WTC11 (cell line): ENCODE results near the gene TRAPPC8. TPM values are rescaled to one million over a fixed set of nuclear protein-coding genes. Genes with fewer than 3 reads are reported as not detected.

Experiments used
- ATAC-seq: fragments of 200-7000 bp; cut with Tn5 transposase; 2 replicates; pipeline ENCODE4 v1.10.0; 2021; ENCODE audit warnings: mild to moderate bottlenecking, moderate library complexity
- CTCF ChIA-PET: fragments of 300-600 bp; sonication (Branson Sonifier 250); formaldehyde crosslinking; loops from one replicate; lab custom pipeline; 2021; ENCODE audit warnings: antibody characterized with exemption; lab: Charles Lee
- POLR2A ChIA-PET: fragments of 350-600 bp; sonication (Branson Sonifier 250); formaldehyde crosslinking; loops from one replicate; lab custom pipeline; 2021; ENCODE audit warnings: antibody characterized with exemption; lab: Charles Lee
- DNase-seq: peaks from one replicate; pipeline ENCODE4 v3.0.0; 2021; ENCODE audit warnings: low spot score
- H3K27ac Mint-ChIP-seq: 2 replicates; pipeline ENCODE4 v1.8.0; 2021; ENCODE audit warnings: mixed read lengths
- H3K27me3 Mint-ChIP-seq: 2 replicates; pipeline ENCODE4 v1.8.0; 2021; ENCODE audit warnings: low read depth, mild to moderate bottlenecking, moderate library complexity, mixed read lengths
- H3K36me3 Mint-ChIP-seq: 2 replicates; pipeline ENCODE4 v1.8.0; 2021; ENCODE audit warnings: mixed read lengths
- H3K4me1 Mint-ChIP-seq: 2 replicates; pipeline ENCODE4 v1.8.0; 2022; ENCODE audit warnings: mixed read lengths
- H3K4me3 Mint-ChIP-seq: 2 replicates; pipeline ENCODE4 v1.8.0; 2021; ENCODE audit warnings: mild to moderate bottlenecking, moderate library complexity, mixed read lengths
- H3K9me3 Mint-ChIP-seq: 2 replicates; pipeline ENCODE4 v1.8.0; 2021; ENCODE audit warnings: mixed read lengths
- ELF4 ChIP-seq: sonication (generic); formaldehyde crosslinking; IDR thresholded peaks from 2 replicates; pipeline ENCODE4 v1.8.1; 2022; ENCODE audit warnings: low read depth, mild to moderate bottlenecking, moderate library complexity, missing genetic modification reagents
- FOXK1 ChIP-seq: sonication (generic); formaldehyde crosslinking; IDR thresholded peaks from 2 replicates; pipeline ENCODE4 v1.8.0; 2022; ENCODE audit warnings: mild to moderate bottlenecking, moderate library complexity, missing genetic modification reagents
- FOXP1 ChIP-seq: sonication (generic); formaldehyde crosslinking; IDR thresholded peaks from 2 replicates; pipeline ENCODE4 v1.8.0; 2022; ENCODE audit warnings: missing genetic modification reagents, mild to moderate bottlenecking, moderate library complexity, borderline replicate concordance
- GTF2I ChIP-seq: fragments of 250-450 bp; sonication (Bioruptor Pico); conservative IDR thresholded peaks from 2 replicates; pipeline ENCODE4 v1.4.0; 2021; ENCODE audit warnings: mild to moderate bottlenecking
- OVOL2 ChIP-seq: fragments of 250-450 bp; sonication (Bioruptor Pico); IDR thresholded peaks from 2 replicates; pipeline ENCODE4 v1.9.0; 2021; ENCODE audit warnings: mild to moderate bottlenecking, borderline replicate concordance
- PRRX2 ChIP-seq: fragments of 250-450 bp; sonication (Bioruptor Pico); IDR thresholded peaks from 2 replicates; pipeline ENCODE4 v1.8.0; 2021; ENCODE audit warnings: mild to moderate bottlenecking
- RORB ChIP-seq: fragments of 250-450 bp; sonication (Bioruptor Pico); IDR thresholded peaks from 2 replicates; pipeline ENCODE4 v1.9.0; 2021; ENCODE audit warnings: mild to moderate bottlenecking
- SMAD3 ChIP-seq: sonication (generic); formaldehyde crosslinking; IDR thresholded peaks from 2 replicates; pipeline ENCODE4 v1.8.0; 2022; ENCODE audit warnings: missing genetic modification reagents, mild to moderate bottlenecking, borderline replicate concordance
- SOX15 ChIP-seq: fragments of 250-450 bp; sonication (Bioruptor Pico); IDR thresholded peaks from 2 replicates; pipeline ENCODE4 v1.9.0; 2021; ENCODE audit warnings: mild to moderate bottlenecking
- TCF7 ChIP-seq: sonication (generic); formaldehyde crosslinking; IDR thresholded peaks from 2 replicates; pipeline ENCODE4 v1.8.0; 2022; ENCODE audit warnings: mild to moderate bottlenecking, low read depth, missing genetic modification reagents, moderate library complexity
- ZBTB21 ChIP-seq: sonication (generic); formaldehyde crosslinking; IDR thresholded peaks from 2 replicates; pipeline ENCODE4 v1.8.1; 2023; ENCODE audit warnings: mild to moderate bottlenecking, missing genetic modification reagents, borderline replicate concordance
- ZNF138 ChIP-seq: sonication (generic); formaldehyde crosslinking; conservative IDR thresholded peaks from 2 replicates; pipeline ENCODE4 v1.8.1; 2022; ENCODE audit warnings: mild to moderate bottlenecking, moderate library complexity, missing genetic modification reagents
- ZNF219 ChIP-seq: sonication (generic); formaldehyde crosslinking; IDR thresholded peaks from 2 replicates; pipeline ENCODE4 v1.8.0; 2023; ENCODE audit warnings: missing genetic modification reagents, mild to moderate bottlenecking, borderline replicate concordance
- total RNA-seq: library from RNA; stranded (reverse); gene quantifications from 3 replicates; pipeline ENCODE4 v1.2.3, GENCODE V29; 2021
- TF ChIP-seq, protein P1 (sequence below): sonication (generic); formaldehyde crosslinking; IDR thresholded peaks from 2 replicates; pipeline ENCODE4 v1.8.1; 2023; ENCODE audit warnings: mild to moderate bottlenecking, missing genetic modification reagents, borderline replicate concordance
- TF ChIP-seq, protein P2 (sequence below): sonication (generic); formaldehyde crosslinking; IDR thresholded peaks from 2 replicates; pipeline ENCODE4 v1.8.1; 2022; ENCODE audit warnings: low read depth, mild to moderate bottlenecking, moderate library complexity, missing genetic modification reagents, borderline replicate concordance
- TF ChIP-seq, protein P3 (sequence below): sonication (generic); formaldehyde crosslinking; IDR thresholded peaks from 2 replicates; pipeline ENCODE4 v1.8.1; 2023; ENCODE audit warnings: mild to moderate bottlenecking, missing genetic modification reagents, moderate library complexity
- TF ChIP-seq, protein P4 (sequence below): sonication (generic); formaldehyde crosslinking; IDR thresholded peaks from 2 replicates; pipeline ENCODE4 v1.8.1; 2022; ENCODE audit warnings: missing genetic modification reagents, borderline replicate concordance
- TF ChIP-seq, protein P5 (sequence below): sonication (generic); formaldehyde crosslinking; IDR thresholded peaks from 2 replicates; pipeline ENCODE4 v1.8.1; 2023; ENCODE audit warnings: mild to moderate bottlenecking, moderate library complexity, missing genetic modification reagents
- TF ChIP-seq, protein P6 (sequence below): sonication (generic); formaldehyde crosslinking; IDR thresholded peaks from 2 replicates; pipeline ENCODE4 v1.8.1; 2023; ENCODE audit warnings: mild to moderate bottlenecking, missing genetic modification reagents

The TRAPPC8 gene
- total RNA-seq, 1 experiment from 2014 or later = 56.3 TPM

DNA sequence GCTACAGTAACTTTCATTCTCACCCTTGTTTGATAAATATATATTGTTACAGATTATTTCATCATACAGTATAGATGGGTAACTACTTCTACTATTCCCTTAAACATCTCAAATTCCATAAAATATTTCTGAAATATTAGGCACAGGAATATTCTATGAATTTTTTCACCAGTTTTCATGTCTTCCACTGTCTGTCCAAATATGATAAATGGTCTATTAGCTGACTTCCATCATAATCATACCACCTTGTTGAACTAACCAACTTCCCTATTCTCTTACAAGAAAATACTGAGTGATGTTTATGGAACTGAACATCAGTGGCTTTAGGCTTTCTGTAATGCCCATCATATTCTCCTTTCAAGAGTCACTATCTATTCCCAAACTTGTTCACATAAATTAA is 82.4 kb downstream of the TRAPPC8 start:
- no peaks in the 10 kb centered on the region for H3K4me1 Mint-ChIP-seq
- DNase-seq (no peak), ATAC-seq (no peak)
- ChIA-PET CTCF (interaction anchor here (2.0 kb wide), 1 partner anchor 117 kb away, joined by 9 read pairs; no protein-coding TSS in a partner anchor), POLR2A (no interaction called here)
- no peaks in the 10 kb centered on the region for H3K27me3 Mint-ChIP-seq
- no peak overlapping the region for H3K27ac Mint-ChIP-seq
- TF ChIP-seq, protein P1, sequence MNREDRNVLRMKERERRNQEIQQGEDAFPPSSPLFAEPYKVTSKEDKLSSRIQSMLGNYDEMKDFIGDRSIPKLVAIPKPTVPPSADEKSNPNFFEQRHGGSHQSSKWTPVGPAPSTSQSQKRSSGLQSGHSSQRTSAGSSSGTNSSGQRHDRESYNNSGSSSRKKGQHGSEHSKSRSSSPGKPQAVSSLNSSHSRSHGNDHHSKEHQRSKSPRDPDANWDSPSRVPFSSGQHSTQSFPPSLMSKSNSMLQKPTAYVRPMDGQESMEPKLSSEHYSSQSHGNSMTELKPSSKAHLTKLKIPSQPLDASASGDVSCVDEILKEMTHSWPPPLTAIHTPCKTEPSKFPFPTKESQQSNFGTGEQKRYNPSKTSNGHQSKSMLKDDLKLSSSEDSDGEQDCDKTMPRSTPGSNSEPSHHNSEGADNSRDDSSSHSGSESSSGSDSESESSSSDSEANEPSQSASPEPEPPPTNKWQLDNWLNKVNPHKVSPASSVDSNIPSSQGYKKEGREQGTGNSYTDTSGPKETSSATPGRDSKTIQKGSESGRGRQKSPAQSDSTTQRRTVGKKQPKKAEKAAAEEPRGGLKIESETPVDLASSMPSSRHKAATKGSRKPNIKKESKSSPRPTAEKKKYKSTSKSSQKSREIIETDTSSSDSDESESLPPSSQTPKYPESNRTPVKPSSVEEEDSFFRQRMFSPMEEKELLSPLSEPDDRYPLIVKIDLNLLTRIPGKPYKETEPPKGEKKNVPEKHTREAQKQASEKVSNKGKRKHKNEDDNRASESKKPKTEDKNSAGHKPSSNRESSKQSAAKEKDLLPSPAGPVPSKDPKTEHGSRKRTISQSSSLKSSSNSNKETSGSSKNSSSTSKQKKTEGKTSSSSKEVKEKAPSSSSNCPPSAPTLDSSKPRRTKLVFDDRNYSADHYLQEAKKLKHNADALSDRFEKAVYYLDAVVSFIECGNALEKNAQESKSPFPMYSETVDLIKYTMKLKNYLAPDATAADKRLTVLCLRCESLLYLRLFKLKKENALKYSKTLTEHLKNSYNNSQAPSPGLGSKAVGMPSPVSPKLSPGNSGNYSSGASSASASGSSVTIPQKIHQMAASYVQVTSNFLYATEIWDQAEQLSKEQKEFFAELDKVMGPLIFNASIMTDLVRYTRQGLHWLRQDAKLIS (CRISPR knock-in tag) = no peak
- TF ChIP-seq ZNF138 (CRISPR knock-in tag) (no peak), OVOL2 (no peak), ELF4 (no peak), SMAD3 (CRISPR knock-in tag) (no peak), ZNF219 (CRISPR knock-in tag) (no peak), TCF7 (CRISPR knock-in tag) (no peak), GTF2I (CRISPR knock-in tag) (no peak)
- TF ChIP-seq, protein P2, sequence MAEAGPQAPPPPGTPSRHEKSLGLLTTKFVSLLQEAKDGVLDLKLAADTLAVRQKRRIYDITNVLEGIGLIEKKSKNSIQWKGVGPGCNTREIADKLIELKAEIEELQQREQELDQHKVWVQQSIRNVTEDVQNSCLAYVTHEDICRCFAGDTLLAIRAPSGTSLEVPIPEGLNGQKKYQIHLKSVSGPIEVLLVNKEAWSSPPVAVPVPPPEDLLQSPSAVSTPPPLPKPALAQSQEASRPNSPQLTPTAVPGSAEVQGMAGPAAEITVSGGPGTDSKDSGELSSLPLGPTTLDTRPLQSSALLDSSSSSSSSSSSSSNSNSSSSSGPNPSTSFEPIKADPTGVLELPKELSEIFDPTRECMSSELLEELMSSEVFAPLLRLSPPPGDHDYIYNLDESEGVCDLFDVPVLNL (CRISPR knock-in tag) = no peak
- TF ChIP-seq, protein P3, sequence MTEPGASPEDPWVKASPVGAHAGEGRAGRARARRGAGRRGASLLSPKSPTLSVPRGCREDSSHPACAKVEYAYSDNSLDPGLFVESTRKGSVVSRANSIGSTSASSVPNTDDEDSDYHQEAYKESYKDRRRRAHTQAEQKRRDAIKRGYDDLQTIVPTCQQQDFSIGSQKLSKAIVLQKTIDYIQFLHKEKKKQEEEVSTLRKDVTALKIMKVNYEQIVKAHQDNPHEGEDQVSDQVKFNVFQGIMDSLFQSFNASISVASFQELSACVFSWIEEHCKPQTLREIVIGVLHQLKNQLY (CRISPR knock-in tag) = no peak
- TF ChIP-seq, protein P4, sequence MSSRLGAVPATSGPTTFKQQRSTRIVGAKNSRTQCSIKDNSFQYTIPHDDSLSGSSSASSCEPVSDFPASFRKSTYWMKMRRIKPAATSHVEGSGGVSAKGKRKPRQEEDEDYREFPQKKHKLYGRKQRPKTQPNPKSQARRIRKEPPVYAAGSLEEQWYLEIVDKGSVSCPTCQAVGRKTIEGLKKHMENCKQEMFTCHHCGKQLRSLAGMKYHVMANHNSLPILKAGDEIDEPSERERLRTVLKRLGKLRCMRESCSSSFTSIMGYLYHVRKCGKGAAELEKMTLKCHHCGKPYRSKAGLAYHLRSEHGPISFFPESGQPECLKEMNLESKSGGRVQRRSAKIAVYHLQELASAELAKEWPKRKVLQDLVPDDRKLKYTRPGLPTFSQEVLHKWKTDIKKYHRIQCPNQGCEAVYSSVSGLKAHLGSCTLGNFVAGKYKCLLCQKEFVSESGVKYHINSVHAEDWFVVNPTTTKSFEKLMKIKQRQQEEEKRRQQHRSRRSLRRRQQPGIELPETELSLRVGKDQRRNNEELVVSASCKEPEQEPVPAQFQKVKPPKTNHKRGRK = no peak
- H3K4me3 Mint-ChIP-seq = no peak overlapping the region
- no peaks in the 10 kb centered on the region for H3K9me3 Mint-ChIP-seq
- peaks cover 43% of the 10 kb centered on the region for H3K36me3 Mint-ChIP-seq

DNA sequence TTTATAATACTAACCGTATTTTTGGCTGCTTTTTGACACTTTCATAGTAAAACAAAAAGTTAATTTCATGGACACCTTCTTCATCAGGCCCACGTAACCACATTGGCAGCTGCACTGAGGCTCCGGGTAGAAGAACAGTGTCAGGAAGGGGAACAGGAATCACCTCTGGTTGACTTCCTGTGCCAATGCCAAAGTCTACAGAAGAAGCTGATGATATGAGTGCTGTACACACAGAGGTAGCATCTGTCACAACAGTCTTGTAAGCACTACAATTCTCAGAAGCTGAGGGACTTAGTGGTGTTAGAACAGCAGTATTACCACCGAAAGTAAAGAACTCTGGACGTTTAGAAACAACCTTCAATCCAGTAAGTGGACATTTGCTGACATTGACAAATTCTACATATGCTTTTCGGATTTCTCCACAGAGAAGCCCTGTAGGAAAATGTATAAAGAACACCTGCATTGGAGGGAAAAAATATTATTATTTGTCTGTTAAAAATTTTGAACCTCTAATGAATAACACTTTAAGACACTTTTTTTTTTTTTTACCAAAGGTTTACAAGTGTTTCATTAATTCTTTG is 85.3 kb downstream of the TRAPPC8 start:
- ChIA-PET CTCF (interaction anchor here (1.5 kb wide), 1 partner anchor 119 kb away, joined by 4 read pairs; no protein-coding TSS in a partner anchor), POLR2A (no interaction called here)
- ATAC-seq (no peak), DNase-seq (no peak)
- H3K4me3 Mint-ChIP-seq = no peak overlapping the region
- H3K9me3 Mint-ChIP-seq = no peaks in the 10 kb centered on the region
- H3K36me3 Mint-ChIP-seq = peaks cover 62% of the 10 kb centered on the region
- no peak overlapping the region for H3K27ac Mint-ChIP-seq
- no peaks in the 10 kb centered on the region for H3K4me1 Mint-ChIP-seq
- no peaks in the 10 kb centered on the region for H3K27me3 Mint-ChIP-seq
- TF ChIP-seq, protein P5, sequence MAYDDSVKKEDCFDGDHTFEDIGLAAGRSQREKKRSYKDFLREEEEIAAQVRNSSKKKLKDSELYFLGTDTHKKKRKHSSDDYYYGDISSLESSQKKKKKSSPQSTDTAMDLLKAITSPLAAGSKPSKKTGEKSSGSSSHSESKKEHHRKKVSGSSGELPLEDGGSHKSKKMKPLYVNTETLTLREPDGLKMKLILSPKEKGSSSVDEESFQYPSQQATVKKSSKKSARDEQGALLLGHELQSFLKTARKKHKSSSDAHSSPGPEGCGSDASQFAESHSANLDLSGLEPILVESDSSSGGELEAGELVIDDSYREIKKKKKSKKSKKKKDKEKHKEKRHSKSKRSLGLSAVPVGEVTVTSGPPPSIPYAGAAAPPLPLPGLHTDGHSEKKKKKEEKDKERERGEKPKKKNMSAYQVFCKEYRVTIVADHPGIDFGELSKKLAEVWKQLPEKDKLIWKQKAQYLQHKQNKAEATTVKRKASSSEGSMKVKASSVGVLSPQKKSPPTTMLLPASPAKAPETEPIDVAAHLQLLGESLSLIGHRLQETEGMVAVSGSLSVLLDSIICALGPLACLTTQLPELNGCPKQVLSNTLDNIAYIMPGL (CRISPR knock-in tag) = no peak
- TF ChIP-seq, protein P1 (CRISPR knock-in tag) = no peak
- TF ChIP-seq GTF2I (CRISPR knock-in tag) (no peak), SOX15 (CRISPR knock-in tag) (no peak), FOXP1 (no peak), FOXK1 (CRISPR knock-in tag) (no peak), RORB (CRISPR knock-in tag) (no peak), PRRX2 (no peak), ZBTB21 (CRISPR knock-in tag) (no peak)
- TF ChIP-seq, protein P6, sequence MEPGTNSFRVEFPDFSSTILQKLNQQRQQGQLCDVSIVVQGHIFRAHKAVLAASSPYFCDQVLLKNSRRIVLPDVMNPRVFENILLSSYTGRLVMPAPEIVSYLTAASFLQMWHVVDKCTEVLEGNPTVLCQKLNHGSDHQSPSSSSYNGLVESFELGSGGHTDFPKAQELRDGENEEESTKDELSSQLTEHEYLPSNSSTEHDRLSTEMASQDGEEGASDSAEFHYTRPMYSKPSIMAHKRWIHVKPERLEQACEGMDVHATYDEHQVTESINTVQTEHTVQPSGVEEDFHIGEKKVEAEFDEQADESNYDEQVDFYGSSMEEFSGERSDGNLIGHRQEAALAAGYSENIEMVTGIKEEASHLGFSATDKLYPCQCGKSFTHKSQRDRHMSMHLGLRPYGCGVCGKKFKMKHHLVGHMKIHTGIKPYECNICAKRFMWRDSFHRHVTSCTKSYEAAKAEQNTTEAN (CRISPR knock-in tag) = no peak
